Endothelial cell of coronary artery (primary cell): ENCODE results near the gene SPATA16. TPM values are rescaled to one million over a fixed set of nuclear protein-coding genes. Genes with fewer than 3 reads are reported as not detected.

ENCODE experiments used
- total RNA-seq: library from RNA; depleted of rRNA; stranded (reverse); fragments of >200 nt; gene quantifications from 2 replicates; pipeline ENCODE4 v1.2.3, GENCODE V29; 2014

SPATA16 gene
- total RNA-seq, result not detected in 2 replicates

GRCh38 chr3:173140986-173141385 lies at the start of gene SPATA16:
SPATA16 (minus strand) TSS chr3:173141235; CDS start chr3:173117731, 23,504 bp downstream.

